DMS79 treated with DMSO at 0.1 percent for 48 hours (cell line): ENCODE data around the gene PCDHB15.
"Not testable (repeated sequence)": the region's sequence is repeated elsewhere in the genome, so short reads cannot be mapped to it uniquely, and the experiment has no call there.

ENCODE experiments used
- DNase-seq: peaks from one replicate; lab custom pipeline; 2025; lab: John Stamatoyannopoulos, UW

Gene PCDHB15

DNA sequence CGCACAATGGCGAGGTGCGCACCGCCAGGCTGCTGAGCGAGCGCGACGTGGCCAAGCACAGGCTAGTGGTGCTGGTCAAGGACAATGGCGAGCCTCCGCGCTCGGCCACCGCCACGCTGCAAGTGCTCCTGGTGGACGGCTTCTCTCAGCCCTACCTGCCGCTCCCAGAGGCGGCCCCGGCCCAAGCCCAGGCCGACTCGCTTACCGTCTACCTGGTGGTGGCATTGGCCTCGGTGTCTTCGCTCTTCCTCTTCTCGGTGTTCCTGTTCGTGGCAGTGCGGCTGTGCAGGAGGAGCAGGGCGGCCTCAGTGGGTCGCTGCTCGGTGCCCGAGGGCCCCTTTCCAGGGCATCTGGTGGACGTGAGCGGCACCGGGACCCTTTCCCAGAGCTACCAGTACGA is 2.2 kb downstream of the PCDHB15 start:
- DNase-seq = not testable (repeated sequence)

DNA sequence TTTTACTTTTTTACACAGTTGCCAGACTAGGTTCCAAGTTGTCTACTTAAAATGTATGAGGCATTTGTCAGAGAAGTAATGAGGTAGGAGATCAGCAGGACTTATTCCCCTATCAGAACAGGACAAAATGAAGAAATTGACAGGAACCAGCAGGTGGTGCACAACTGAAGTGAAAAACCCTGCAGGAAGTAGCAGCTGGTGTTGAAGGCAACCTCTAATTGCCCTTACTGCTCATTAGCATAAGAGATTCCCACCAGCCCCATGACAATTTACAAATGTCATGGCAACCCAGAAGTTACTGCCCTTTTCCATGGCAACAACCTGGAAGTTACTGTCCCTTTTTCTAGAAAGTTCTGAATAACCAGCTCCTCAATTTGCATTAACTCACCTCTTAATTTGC is 5.4 kb downstream of the PCDHB15 start:
- no peak for DNase-seq

DNA sequence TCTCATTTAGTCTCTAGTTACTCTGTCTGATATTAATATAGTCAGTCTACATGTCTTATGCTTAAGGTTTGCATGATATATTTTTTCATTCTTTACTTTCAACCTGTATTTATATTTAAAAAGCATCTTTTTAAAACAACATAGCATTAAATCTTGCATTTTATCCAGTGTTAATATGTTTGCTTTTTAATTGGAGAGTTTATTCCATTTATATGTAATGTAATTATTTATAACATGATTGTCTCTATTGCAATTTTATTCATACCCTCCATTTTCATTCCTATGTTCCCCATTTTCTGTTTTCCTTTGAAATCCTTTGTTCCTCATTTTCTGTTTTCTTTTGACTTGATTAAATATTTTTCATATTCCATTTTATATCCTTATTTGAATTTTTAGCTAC is 13.3 kb downstream of the PCDHB15 start:
- DNase-seq = no peak

DNA sequence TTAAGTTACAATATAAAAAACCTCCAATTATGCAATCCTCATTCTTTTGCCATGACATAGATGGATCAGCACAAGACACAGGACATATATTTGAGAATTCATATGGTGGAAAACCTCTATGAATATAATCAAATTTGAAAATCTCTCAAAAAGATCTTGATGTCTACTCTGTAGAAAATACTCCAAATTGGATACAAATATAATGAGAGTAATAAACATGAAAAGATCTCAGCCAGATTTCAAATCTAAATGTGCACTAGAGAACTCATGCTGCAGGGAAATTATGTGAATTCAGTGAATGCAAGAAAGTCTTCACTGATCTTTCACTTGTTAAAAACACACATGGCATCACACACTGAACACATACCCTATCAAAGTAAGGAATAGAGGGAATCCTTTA is 13.8 kb downstream of the PCDHB15 start:
- no peak for DNase-seq

DNA sequence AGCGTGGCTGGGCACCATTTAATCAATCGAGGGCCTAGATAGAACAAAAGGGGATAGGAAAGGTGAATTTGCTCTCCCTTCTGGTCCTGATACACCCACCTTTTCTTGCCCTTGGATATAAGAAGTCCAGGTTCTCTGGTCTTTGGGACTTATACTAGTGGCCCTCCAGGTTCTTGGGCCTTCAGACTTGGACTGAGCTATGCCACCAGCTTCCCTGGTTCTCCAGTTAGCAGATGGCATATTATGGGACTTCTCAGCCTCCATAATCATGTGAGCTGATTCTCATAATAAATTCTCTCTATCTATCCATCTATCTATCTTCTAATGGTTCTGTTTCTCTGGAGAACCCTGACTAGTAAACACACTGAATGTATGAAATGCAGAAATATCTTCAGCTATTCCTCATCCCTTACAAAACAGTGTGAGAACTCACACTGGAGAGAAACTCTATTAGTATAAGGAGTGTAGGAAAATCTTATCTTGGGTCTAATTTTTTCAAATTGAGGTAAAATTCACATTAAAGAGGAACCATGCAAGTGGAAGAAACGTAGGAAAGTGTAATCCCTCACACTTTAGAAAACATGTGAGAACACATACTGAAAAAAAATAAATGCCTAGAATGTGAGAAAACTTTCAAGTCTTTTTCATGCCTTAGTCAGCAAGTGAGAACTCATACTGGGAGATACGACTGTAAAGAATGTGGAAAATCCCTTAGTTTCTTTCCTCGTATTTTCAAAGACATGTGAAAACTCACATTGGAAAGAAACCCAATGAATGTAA is 15.5 kb downstream of the PCDHB15 start:
- no peak for DNase-seq

DNA sequence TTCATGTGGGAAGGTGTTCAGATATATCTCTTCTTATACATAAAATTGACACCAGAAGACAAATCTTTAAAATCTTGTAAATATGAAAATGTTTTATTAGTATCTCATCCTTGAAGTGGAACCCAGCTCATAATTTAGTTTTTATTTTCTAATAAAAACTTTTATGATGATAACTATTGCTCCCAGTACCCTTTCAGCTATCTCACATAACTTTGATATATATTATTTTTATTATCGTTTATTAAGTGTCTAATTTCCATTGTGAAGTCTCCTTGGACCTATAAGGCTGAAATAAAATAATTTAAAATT is 16.0 kb downstream of the PCDHB15 start:
- DNase-seq = no peak

DNA sequence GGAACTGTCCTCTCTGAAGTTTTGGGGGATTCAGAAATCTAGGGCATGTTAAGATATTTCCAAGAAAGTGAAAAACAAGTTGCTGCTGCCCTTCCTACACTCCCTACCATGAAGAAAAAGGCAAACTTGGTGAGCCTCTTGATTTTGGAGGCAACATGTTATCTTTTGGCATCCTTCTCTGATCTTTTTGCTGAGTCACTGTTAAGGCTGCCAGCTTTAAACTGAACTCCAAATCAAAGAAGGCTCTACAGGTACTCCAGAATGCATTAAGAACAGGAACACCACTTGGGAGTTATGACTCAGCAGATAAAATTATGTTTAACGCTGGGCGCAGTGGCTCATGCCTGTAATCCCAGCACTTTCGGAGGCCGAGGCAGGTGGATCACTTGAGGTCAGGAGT is 24.0 kb downstream of the PCDHB15 start:
- DNase-seq = no peak

DNA sequence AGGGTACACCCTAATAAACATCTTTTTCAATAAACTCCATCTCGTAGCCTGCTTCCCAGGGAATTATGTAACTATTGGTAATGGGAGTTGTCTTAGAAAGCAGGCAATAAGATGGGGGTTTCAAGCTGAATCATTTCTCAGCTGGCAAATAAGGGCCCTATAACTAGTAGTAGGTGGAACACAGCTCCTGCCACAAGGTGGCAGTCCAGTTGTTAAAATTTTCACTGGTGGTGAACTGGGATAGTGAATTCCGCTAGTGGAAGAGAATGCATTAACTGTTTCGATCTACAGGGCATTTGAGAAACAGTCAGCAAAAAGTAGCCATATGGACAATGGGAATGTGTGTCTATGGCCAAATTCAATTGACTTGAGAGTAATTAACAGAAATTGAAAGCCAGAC is 27.7 kb downstream of the PCDHB15 start:
- DNase-seq = no peak

DNA sequence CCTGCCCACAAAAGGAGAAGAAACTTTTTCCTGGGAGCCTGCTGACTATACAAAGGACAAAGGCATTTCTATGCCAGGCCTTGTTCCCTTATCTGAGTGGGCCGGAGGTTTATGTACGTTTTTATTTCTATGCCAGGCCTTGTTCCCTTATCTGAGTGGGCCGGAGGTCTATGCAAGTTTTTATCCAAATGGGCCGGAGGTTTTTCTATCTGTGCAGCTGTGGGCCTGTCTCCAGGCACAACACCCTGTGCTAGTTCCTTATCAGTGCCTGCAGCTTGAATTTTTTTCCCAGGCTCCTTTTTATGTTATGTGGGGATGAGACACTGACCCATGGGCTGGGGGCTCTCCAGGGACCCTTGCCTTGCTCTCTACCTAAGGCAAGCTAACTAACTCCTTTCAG is 53.2 kb downstream of the PCDHB15 start:
- DNase-seq = no peak
